Measurements from ENCODE around the gene STAP2.

- TF ChIP-seq CTCF (IDR thresholded peaks at IDR 0.05; ENCODE audit: insufficient read depth, low read length, poor library complexity, severe bottlenecking) (no peak), EZH2phosphoT487 (conservative IDR thresholded peaks at IDR 0.05; ENCODE audit: low read length) (no peak)
Observed at GRCh38 chr19:4284974-4285373, 53.7 kb downstream of the STAP2 start.
